Astrocyte of the spinal cord (primary cell): ENCODE results near the gene GIGYF1.

Experiments used
- DNase-seq: peaks from one replicate; pipeline ENCODE4 v3.0.0; 2011; ENCODE audit warnings: low read depth, low spot score
- H3K4me3 ChIP-seq: 2 replicates; pipeline ENCODE4 v1.5.1; 2011; ENCODE audit warnings: low read depth, mild to moderate bottlenecking, low read length, moderate library complexity
- CTCF ChIP-seq: IDR thresholded peaks from 2 replicates; pipeline ENCODE4 v1.5.1; 2012; ENCODE audit warnings: low read depth, mild to moderate bottlenecking, low read length, inconsistent platforms
- in situ Hi-C: cut with HindIII; loops from 2 replicates; pipeline ENCODE4 v1.10.0; 2017; ENCODE audit warnings: low sequenced_read_pairs

Gene GIGYF1

DNA sequence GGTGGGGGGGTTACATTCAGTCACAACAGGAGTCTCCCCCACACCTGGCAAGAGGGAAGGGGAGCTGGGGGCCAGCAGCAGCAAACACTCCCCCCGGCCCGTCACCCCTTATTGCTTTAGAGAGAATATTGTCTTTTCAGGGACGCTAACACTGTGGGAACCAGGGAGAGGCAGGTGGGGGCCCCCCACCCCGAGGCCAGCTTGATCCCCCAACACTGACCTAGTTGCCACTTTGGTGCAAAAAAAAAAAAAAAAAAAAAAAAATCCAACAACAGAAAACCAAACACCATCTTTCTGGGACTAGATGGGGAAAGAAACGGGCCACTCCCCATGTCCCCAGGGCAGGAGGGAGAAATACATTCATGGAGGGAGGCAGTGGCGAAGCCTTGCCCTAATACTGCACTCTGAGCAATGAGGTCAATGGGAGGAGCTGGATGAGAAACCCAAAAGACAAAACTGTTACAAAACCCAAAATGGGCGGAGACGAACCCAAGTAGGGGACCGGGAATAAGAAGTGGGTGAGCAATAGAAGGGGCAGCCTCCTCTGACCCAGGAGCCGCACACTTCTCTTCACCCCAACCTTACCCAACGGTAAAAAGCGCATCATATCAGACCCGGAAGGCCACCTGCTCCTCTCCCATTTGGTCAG lies 14.0 kb downstream of the GIGYF1 start:
- in situ Hi-C loops = no loop called here
- H3K4me3 ChIP-seq = no peak overlapping the region
- DNase-seq = no peak
- TF ChIP-seq CTCF = no peak

DNA sequence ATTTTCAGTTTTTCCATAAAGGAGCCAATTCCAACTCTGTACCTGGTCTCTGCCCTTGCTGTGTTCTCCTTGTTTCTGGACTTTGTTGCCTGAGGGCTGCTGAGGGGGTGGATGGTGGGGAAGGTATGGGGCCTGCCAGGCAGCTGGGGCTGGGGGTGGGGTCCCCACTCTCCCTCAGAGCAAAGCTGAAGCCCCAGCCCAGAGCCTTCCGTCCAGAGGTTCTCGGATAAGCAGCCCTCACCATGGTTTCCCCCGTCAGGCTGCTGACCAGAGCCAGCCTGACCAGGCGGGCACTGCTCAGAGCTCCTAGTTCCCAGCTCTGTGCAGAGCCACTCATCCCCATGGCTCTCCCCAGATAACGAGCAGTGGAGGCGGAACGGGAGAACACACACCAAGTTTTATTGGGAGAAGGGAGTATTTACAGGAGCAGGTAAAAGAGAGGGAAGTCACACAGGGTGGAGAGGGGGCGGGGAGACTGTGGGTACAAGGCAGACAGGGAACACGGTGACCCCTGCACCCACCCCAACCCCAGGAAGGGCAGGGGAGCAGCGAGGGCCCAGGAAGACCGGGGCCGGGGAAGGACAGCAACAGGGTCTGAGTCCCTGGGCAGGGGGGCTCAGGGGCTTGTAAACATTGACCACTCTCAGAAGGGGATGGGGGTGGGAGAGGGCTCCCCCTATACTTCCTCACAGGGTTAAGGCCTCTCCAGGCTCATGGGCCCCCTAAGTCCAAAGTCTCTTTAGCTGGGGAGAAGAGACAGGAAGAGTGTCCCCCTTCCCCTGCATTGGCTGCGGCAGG lies 14.7 kb downstream of the GIGYF1 start:
- in situ Hi-C loops = no loop called here

GRCh38 chr7:100678291-100678984 lies 15.6 kb downstream of the GIGYF1 start:
- H3K4me3 ChIP-seq = no peak overlapping the region
- TF ChIP-seq CTCF = no peak
- in situ Hi-C loops = no loop called here
- DNase-seq = no peak

More for the DNA sequence above, 14.7 kb downstream of the GIGYF1 start:
- no peak for TF ChIP-seq CTCF
- no peak for DNase-seq
- H3K4me3 ChIP-seq = no peak overlapping the region

GRCh38 chr7:100677308-100678267 lies 16.5 kb downstream of the GIGYF1 start:
- TF ChIP-seq CTCF = no peak
- no peak for DNase-seq
- in situ Hi-C loops = no loop called here
- H3K4me3 ChIP-seq = no peak overlapping the region

DNA sequence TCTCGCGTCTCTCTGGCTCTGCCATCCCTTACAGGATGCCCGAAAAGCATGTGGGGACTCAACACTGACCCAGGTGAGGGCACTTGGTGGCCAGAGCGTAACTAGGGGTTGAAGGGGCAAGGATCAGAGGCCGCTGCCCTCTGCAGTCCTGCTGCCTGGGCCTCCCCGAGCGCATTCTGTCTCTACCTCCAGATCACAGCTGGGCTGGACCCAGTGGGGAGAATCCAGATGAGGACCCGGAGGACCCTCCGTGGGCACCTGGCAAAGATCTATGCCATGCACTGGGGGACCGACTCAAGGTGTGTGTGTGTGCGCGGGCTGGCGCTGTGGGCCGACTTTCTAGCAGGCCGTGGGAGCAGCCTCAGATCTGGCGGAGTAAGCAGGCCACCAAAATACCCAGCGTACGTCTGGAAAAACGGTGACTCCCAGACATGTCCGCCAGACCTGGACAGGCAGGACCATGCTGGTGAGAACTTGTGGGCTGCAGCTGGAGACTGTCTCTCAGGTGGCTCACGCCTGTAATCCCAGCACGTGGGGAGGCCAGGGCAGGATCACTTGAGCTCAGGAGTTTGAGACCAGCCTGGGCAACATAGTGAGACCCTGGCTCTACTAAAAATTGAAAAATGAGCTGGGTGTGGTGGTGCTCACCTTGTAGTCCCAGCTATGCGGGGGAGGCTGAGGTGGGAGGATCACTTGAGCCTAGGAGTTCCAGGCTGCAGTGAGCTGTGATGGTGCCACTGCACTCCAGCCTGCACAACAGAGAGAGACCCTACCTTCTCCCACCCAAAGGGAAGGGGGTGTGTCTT lies 17.3 kb downstream of the GIGYF1 start:
- in situ Hi-C loops = no loop called here
- H3K4me3 ChIP-seq = peak overlapping the region; percentile 97
- TF ChIP-seq CTCF = no peak
- DNase-seq = no peak
